Measurements from ENCODE around the gene CFAP54.
"Not testable (repeated sequence)": the region's sequence is repeated elsewhere in the genome, so short reads cannot be mapped to it uniquely, and the experiment has no call there.

CFAP54 gene

DNA sequence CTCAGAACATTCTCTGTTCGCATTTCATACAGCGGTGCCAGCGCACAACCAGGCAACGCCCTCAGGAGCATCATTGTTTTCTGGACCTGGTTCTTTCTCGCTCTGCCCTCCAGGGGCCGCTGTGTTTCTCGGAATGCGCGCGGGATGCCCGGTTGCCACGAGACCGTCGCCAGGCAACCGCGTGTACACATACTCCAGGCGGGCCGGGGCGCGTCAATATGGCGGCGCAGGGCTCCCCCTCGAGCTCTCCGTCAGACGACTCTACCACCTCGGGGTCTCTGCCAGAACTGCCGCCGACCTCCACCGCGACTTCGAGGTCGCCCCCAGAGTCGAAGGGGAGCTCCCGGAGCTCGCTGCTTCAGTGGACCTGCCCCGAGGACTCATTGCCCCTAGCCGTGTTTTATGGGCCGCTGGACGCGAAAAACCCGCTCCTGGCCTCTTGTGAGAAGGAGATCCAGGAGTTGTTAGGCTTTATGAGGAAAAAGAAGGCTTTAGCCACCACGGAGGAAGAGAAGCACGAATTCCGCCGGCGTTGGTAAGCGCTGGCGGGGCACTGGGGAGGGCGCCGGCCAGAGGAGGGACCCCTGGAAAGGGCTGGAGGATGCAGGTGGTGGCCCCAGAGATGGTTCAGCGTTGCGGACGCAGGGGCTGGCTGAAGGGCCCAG, at the start of gene CFAP54:
Gene CFAP54, plus strand, starts transcription at position 186 of the 665 bp plus-strand sequence. Its CDS starts 33 bp downstream, at position 219.
- peak; percentile 91 to 94 for DNase-seq

DNA sequence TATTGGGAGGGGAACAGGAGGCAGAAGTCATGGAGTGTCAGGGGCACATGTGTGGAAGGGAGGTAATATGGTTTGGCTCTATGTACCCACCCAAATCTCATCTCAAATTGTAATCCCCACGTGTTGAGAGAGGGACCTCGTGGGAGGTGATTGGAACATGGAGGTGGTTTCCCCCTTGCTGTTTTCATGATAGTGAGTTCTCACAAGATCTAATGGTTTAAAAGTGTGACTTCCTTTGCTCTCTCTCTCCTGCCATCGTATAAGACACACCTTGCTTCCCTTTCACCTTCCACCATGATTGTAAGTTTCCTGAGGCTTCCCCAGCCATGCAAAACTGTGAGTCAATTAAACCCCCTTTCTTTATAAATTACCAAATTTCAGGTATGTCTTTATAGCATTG, 47.6 kb upstream of the CFAP54 start:
- DNase-seq: no peak

DNA sequence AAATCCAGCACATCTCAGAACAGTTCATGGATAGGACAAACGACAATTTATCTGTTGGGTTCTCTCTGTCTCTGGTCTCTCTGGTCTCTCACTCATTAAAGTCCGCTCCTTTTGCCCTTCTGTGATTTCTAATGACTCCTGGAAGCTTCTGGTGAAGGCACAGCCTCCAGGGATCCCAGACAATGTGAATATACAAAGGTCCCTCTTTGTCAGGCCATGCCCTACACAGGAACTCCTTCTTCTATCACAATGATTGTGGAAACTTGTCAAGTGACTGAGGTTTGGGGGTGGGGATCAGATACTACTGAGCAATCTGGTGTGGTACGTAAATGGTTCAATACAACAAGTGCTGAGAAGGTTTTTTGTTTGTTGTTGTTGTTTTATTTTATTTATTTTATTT, 46.5 kb upstream of the CFAP54 start:
- DNase-seq: no peak

DNA sequence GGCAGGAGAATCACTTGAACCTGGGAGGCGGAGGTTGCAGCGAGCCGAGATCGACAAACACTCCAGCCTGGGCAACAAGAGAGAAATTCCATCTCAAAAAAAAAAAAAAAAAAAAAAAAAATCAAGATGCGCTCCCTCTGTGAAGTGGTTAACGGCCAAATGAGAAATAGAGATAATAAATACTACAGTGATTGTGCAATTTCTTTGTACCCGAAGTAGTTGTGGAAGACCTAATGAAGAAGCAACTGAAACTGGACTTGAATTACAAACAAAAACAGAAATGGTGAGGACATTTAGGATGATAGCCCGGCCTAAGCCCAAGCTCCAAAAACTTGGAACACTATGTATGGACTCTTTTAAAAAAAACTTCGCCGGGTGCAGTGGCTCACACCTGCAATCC, 45.0 kb upstream of the CFAP54 start:
- no peak for DNase-seq

GRCh38 chr12:96445691-96446583, 43.4 kb upstream of the CFAP54 start:
- peak; percentile 56 to 71 for DNase-seq

- DNase-seq: no peak
These were observed 42.1 kb upstream of the CFAP54 start for GRCh38 chr12:96447256-96447655.

DNA sequence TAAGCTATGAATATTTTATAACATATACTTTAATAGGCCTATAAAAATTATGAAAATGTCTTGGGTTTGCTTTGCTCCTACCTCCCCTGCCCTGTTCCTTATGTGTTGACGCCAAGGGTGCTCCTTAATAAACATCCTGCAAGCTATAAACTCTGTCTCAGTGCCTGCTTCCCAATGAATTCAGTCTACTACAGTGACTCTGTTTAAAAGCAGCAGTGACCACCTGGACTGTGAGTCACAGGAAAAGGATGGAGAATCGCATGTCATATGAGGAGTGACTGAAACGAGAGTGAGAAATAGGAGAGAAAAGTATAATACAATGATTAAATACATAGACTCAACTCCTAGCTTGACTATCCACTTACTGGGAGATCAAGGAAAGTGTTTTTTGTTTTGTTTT, 41.1 kb upstream of the CFAP54 start:
- no peak for DNase-seq

DNA sequence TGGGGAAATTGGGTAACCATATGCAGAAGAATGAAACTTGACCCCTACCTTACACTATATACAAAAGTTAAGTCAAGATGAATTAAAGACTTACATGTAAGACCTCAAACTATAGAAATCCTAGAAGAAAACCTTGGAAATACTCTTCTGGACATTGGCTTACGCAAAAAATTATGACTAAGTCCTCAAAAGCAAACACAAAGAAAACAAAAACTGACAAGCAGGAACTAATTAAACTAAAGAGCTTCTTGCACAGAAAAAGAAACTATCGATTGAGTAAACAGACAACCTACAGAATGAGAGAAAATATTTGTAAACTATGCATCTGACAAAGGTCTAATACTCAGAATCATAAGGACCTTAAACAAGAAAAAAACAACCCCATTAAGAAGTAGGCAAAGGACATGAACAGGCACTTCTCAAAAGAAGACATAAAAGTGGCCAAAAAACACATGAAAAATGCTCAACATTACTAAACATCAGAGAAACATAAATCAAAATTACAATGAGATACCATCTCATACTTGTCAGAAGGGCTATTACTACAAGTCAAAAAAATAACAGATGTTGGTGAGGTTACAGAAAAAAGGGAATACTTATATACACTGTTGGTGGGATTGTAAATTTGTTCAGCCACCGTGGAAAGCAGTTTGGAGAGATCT, 37.0 kb upstream of the CFAP54 start:
- DNase-seq: no peak

DNA sequence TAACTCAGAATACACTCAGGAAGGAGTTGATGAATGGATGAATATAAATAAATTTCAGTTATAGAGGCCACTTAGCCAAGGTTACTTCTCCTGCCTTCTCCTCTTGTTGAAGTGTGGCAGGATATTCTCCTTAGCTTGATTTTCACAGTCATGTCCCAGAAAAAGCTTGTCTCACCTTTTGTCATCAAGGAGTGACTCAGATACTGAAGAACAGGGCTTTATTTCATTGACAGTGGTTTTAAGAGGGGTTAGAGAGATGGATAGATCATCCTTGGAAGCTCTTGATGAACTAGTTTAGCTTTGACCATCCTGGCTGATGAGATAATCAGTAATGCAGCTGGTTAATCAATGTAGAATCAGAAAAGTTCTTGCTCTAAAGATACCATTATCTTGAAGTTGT, 35.0 kb upstream of the CFAP54 start:
- DNase-seq: no peak

DNA sequence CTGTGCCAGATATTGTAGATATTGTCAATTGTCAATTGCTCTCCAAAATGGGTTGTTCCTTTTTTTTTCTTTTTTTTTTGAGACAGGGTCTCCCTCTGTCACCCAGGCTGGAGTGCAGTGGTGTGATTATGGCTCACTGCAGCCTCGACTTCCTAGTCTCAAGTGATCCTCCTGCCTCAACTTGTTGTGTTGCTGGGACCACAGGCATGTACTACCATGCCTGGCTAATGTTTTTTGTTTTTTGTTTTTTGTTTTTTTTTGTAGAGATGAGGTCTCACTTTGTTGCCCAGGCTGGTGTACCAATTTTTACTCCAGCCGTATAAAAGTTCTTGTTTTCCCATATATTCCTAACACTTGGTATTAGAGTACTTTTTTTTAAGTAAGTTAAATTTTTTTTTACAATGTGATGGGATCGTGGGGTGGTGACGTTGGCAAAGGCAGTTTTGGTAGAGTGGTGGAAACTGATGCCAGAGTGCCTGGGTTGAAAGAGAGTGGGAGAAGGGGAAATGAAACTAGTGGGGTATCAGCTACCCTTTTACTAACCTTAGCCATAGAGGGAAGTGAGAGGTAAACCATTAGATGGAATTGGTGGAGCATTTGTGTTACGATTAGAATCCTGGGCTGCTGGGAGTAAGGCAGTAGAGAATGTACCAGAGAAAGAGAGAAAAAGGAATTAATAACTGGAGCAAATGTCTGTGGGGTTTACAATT, 33.0 kb upstream of the CFAP54 start:
- DNase-seq: no peak

DNA sequence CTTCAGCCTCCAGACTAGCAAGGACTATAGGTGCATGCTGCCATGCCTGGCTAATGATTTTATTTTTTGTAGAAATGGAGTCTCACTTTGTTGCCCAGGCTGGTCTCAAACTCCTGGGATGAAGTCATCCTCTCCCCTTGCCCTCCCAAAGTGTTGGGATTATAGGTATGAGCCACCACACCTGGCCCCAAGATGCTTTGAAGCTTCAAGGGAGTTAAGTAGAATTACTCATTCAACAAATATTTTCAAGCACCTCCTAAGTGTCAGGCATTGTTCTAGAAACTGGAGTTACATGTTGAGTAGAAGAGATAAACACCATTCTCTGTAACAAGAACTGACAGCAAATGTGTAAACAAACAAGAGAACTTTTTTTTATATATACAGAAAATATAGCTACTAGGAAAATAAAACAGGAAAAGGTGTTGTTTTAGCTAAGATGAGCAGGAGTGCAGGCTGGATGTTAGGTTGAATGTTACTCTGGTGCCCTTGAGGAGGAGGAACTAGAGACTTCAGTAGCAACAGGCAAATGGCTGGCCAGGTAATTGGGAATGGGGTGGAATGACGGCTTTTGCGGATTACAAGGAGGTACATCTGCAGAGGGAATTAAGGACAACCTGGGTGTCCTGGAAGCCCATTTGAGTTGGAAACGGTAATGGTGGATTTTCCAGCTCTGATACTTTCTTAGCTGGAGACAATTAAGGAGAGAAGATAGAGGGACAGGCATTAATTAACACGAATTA, 32.0 kb upstream of the CFAP54 start:
- no peak for DNase-seq

GRCh38 chr12:96459281-96459680, 30.1 kb upstream of the CFAP54 start:
- DNase-seq: not testable (repeated sequence)

GRCh38 chr12:96462571-96463280, 26.7 kb upstream of the CFAP54 start:
- no peak for DNase-seq

GRCh38 chr12:96465896-96466295, 23.5 kb upstream of the CFAP54 start:
- no peak for DNase-seq

GRCh38 chr12:96466939-96467751, 22.2 kb upstream of the CFAP54 start:
- no peak for DNase-seq

- DNase-seq: no peak
These were observed 17.9 kb upstream of the CFAP54 start for GRCh38 chr12:96471368-96472050.

DNA sequence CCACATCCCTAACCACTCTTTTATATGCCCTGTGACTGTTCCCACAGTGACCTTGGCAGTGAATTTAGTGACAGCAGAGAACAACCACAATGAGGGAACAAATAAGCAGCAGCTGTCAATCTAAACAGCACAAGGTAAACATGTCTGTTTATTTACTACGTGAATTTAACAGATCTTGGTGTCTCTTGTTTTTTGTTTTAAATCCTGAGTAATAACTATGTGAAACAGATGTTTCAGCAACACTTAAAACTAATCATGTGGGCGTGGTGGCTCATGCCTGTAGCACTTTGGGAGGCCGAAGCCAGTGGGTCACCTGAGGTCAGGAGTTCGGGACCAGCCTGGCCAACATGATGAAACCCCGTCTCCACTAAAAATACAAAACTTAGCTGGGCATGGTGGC, 17.0 kb upstream of the CFAP54 start:
- DNase-seq: no peak

GRCh38 chr12:96473394-96474093, 15.8 kb upstream of the CFAP54 start:
- no peak for DNase-seq

- no peak for DNase-seq
These were observed 15.2 kb upstream of the CFAP54 start for GRCh38 chr12:96474206-96474605.

All from Kasumi-1 (cell line).